GM19467 (cell line): ENCODE results near the gene CLEC5A.
"Not testable (repeated sequence)": the region's sequence is repeated elsewhere in the genome, so short reads cannot be mapped to it uniquely, and the experiment has no call there.

Experiments used
- ATAC-seq: cut with Tn5 transposase; IDR thresholded peaks from one replicate; pipeline ENCODE4 v1.9.1; 2021; ENCODE audit warnings: mild to moderate bottlenecking, moderate library complexity; ENCODE audit not compliant: unreplicated experiment

Gene CLEC5A

DNA sequence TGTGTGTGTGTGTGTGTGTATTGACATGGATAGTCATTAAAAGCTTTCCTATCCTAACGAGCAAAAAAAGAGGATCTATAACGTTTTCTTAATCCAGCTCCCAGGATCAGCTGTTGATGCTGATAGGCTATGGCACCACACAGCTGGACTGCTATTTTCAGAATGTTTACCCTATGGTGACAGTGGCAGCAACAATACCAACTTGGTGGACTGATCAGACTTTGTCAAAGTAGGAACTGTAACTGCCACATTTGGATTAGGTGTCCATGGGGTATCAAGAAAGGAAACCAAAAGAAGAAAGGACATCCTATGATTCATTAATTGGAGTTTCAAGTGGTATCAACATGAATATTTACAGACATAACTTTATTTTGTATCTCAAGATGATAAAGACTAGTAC is 2.7 kb upstream of the CLEC5A start:
- no peak for ATAC-seq

GRCh38 chr7:141949021-141949420 is 2.2 kb upstream of the CLEC5A start:
- no peak for ATAC-seq

GRCh38 chr7:141945356-141945755 is 1.4 kb downstream of the CLEC5A start:
- ATAC-seq, result no peak

DNA sequence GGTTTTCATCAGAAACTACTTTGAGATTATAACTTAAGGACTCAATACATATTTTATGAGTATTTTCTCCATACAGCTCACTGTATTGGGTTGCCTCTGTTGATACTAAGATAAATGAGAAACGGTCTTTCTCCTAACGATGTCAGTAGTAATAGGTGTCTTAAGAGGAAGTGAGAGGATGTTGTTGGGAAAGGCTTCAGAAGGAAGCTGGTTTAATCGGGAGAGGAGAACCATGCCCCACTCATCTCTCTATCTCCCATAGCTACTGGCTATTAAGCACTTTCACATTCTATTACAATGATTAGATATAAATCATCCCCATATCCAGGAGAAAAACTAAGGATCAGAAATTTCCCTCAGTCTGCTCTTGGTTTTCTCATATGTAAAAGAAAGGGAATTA is 2.0 kb downstream of the CLEC5A start:
- ATAC-seq, result no peak

- ATAC-seq, result no peak
Observed at GRCh38 chr7:141943846-141944245, 2.9 kb downstream of the CLEC5A start.

DNA sequence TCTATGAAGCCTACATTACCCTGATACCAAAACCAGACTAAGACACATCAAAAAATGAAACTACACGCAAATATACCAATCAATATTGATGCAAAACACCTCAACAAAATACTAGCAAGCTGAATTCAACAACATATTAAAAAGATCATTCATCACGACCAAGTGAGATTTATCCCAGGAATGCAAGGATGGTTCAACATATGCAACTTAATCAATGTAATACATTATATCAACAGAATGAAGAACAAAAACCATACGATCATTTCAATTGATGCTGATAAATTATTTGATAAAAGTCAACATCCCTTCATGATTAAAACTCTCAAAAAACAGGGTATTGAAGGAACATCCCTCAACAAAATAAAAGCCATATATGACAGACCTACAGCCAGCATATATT is 5.7 kb downstream of the CLEC5A start:
- ATAC-seq, result no peak

- ATAC-seq, result no peak
Observed at GRCh38 chr7:141930211-141930610, 16.6 kb downstream of the CLEC5A start.

DNA sequence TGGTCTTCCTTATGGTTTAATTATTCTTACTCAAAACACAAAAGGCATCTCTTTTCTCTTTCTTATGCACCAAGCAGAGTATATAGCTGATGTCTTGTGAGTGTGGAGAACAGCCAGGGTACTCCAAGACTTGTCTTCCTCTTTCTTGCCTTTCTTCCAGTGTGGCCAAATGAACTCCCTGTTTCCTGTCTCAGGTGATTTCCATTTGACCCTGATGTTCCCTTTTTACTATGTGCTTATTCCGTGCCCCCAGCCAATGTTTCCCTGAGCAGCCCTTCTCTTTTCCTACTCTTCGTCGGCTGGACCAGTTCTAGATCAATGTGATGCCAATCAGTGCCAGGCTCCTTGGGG is 18.0 kb downstream of the CLEC5A start:
- no peak for ATAC-seq

GRCh38 chr7:141928146-141928844 is 18.5 kb downstream of the CLEC5A start:
- no peak for ATAC-seq

GRCh38 chr7:141920281-141920680 is 26.5 kb downstream of the CLEC5A start:
- no peak for ATAC-seq

- ATAC-seq, result no peak
Observed at GRCh38 chr7:141916099-141916498, 30.7 kb downstream of the CLEC5A start, which contains the start of gene OR9A4. TSS of gene OR9A4 (plus strand) at chr7:141916399. CDS start at chr7:141918876, 2,477 bp downstream.

DNA sequence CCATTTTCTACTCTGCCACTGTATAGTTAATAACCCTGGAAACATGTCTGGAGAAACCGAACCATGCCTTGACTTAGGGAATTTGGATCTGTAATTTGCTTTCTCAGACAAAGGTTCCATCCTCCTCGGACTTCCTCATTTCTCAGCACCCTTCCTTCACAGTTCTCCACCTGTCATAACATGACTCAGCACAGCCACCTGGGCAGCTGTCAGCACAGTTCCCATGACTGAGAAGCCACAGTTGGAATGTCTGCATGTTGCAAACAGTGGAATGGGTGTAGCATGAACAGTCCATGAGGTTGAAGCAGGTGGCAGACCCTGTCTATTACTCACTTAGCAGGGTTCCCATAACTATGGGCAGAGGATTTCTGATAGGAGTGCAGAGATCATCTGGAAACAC is 31.2 kb downstream of the CLEC5A start:
- ATAC-seq, result no peak

GRCh38 chr7:141911391-141911790 is 35.4 kb downstream of the CLEC5A start:
- no peak for ATAC-seq

- no peak for ATAC-seq
Observed at GRCh38 chr7:141906285-141906684, 40.5 kb downstream of the CLEC5A start.

DNA sequence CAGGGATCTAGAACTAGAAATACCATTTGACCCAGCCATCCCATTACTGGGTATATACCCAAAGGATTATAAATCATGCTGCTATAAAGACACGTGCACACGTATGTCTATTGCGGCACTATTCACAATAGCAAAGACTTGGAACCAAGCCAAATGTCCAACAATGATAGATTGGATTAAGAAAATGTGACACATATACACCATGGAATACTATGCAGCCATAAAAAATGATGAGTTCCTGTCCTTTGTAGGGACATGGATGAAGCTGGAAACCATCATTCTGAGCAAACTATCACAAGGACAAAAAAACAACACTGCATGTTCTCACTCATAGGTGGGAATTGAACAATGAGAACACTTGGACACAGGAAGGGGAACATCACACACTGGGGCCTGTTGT is 47.4 kb downstream of the CLEC5A start:
- not testable (repeated sequence) for ATAC-seq

DNA sequence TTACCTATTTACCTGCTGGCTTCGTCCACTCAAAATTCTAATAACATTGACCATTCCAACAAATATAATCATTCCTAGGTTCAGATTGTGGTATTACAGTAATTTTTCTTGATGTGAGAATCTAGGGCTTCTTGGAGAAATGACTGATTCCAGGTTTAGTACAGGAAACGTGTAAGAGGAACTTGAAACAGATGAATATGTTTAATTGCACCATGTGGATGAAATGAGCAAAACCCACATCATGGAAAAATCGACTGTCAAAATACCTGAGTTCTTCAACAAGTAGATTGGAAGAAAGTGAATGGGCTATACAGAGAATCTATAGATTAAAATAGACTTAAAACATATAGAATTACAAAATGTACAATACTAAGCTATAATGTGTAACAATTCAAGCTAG is 55.4 kb downstream of the CLEC5A start:
- no peak for ATAC-seq

DNA sequence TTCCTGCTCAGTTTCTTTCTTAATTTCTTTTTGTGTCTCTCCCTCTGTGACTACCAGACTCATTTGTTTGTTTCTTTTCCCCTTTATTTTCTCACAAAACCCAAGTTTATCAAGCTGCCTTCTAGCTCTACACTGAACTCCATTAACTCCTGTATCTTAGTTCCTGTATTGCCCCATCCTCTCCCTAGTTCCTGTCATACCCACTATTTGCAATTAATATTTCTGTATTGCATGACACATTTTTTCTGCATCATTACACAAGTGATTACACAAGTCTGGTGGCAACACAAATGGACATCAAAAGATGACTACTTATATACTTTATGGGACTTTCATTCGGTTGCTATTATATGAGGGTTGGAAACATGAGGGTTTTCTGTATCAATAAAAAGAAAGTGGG is 57.5 kb downstream of the CLEC5A start:
- ATAC-seq, result no peak

DNA sequence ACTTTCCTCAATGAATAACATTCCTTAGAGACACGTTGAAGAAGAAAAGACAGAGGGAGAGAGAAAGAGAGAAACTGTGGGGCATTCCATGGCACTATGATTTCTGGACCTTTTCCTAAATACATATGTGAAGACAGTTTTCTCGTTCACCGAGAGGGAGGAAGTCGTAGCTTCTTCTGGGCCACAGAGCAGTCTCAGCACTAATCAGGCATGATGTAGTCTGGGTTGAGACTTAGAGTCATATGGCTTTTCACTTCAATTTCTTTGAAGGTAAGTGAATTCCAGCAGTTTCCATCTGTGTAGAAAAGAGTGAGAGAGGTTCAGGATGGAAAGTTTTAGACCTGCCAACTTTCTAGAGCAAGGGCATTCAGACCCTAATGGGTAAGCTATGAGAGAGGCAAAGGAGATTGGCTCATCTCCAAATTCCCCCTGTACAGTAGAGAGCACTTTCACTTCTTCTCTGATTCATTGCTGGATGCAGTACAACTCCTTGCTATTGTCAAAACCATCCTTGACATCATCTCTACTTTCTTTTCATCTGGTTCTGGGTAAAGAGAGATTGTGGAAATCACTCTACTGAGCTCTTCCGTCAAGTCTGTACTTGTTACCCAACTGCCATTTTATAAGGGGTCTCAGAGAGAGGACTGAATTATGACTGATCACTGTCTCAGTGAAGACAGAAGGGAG is 62.1 kb downstream of the CLEC5A start:
- no peak for ATAC-seq

- no peak for ATAC-seq
Observed at GRCh38 chr7:141880960-141881359, 65.8 kb downstream of the CLEC5A start.

GRCh38 chr7:141877365-141877764 is 69.4 kb downstream of the CLEC5A start:
- ATAC-seq, result no peak
